ENCODE data around the gene MTNR1A.

- TF ChIP-seq CTCF (IDR thresholded peaks at IDR 0.05 in 2 of 3, conservative IDR thresholded peaks at IDR 0.05 in 1 of 3; ENCODE audit: borderline replicate concordance in 1 of 3, insufficient read depth in 1 of 3, low read depth in 2 of 3, low read length in 2 of 3) = no peak
- no peak for TF ChIP-seq CEBPB (IDR thresholded peaks at IDR 0.05; ENCODE audit: low read depth)
- no peak for TF ChIP-seq POLR2AphosphoS5 (IDR thresholded peaks at IDR 0.05; ENCODE audit: low read depth, low read length)
These were observed 1.6 kb downstream of the MTNR1A start for GRCh38 chr4:186553717-186554116.

Measured in HCT116 (cell line).